ENCODE data around the gene PTPRN2.

PTPRN2 gene

GRCh38 chr7:158325530-158326381, 261.9 kb downstream of the PTPRN2 start:
- Mint-ChIP-seq H3K4me1 (ENCODE audit: low read depth) (no peaks in the 10 kb centered on the region), H3K9me3 (peaks cover 12% of the 10 kb centered on the region), H3K36me3 (ENCODE audit: low read depth) (no peaks in the 10 kb centered on the region), H3K4me3 (no peak overlapping the region), H3K27ac (no peak overlapping the region), H3K27me3 (peaks cover 12% of the 10 kb centered on the region)
- DNase-seq, result no peak

GRCh38 chr7:158324397-158325360, 262.9 kb downstream of the PTPRN2 start:
- no peak overlapping the region for H3K27ac Mint-ChIP-seq
- H3K9me3 Mint-ChIP-seq, result peaks cover 12% of the 10 kb centered on the region
- no peak for DNase-seq
- H3K4me1 Mint-ChIP-seq (ENCODE audit: low read depth), result no peaks in the 10 kb centered on the region
- H3K27me3 Mint-ChIP-seq, result peaks cover 12% of the 10 kb centered on the region
- no peaks in the 10 kb centered on the region for H3K36me3 Mint-ChIP-seq (ENCODE audit: low read depth)
- H3K4me3 Mint-ChIP-seq, result no peak overlapping the region

- Mint-ChIP-seq H3K4me1 (ENCODE audit: low read depth) (no peaks in the 10 kb centered on the region), H3K36me3 (ENCODE audit: low read depth) (no peaks in the 10 kb centered on the region), H3K27me3 (peaks cover 12% of the 10 kb centered on the region), H3K9me3 (peaks cover 12% of the 10 kb centered on the region), H3K27ac (no peak overlapping the region), H3K4me3 (no peak overlapping the region)
- DNase-seq, result no peak
Measured at GRCh38 chr7:158323741-158324396, 263.8 kb downstream of the PTPRN2 start.

- peaks cover 12% of the 10 kb centered on the region for H3K9me3 Mint-ChIP-seq
- H3K36me3 Mint-ChIP-seq (ENCODE audit: low read depth), result no peaks in the 10 kb centered on the region
- H3K4me1 Mint-ChIP-seq (ENCODE audit: low read depth), result no peaks in the 10 kb centered on the region
- no peak overlapping the region for H3K27ac Mint-ChIP-seq
- no peak for DNase-seq
- H3K27me3 Mint-ChIP-seq, result peaks cover 14% of the 10 kb centered on the region
- no peak overlapping the region for H3K4me3 Mint-ChIP-seq
Measured at GRCh38 chr7:158322616-158323530, 264.8 kb downstream of the PTPRN2 start.

- Mint-ChIP-seq H3K4me1 (ENCODE audit: low read depth) (no peaks in the 10 kb centered on the region), H3K36me3 (ENCODE audit: low read depth) (no peaks in the 10 kb centered on the region), H3K27me3 (peaks cover 20% of the 10 kb centered on the region), H3K4me3 (no peak overlapping the region), H3K9me3 (peaks cover 9% of the 10 kb centered on the region), H3K27ac (no peak overlapping the region)
- DNase-seq, result no peak
Measured at GRCh38 chr7:158321936-158322615, 265.5 kb downstream of the PTPRN2 start.

GRCh38 chr7:158321056-158321700, 266.4 kb downstream of the PTPRN2 start:
- Mint-ChIP-seq H3K9me3 (no peaks in the 10 kb centered on the region), H3K27ac (no peak overlapping the region), H3K4me1 (ENCODE audit: low read depth) (no peaks in the 10 kb centered on the region), H3K36me3 (ENCODE audit: low read depth) (no peaks in the 10 kb centered on the region), H3K27me3 (peaks cover 28% of the 10 kb centered on the region), H3K4me3 (no peak overlapping the region)
- no peak for DNase-seq

GRCh38 chr7:158320328-158320727, 267.3 kb downstream of the PTPRN2 start:
- Mint-ChIP-seq H3K27me3 (peaks cover 28% of the 10 kb centered on the region), H3K4me3 (no peak overlapping the region), H3K4me1 (ENCODE audit: low read depth) (no peaks in the 10 kb centered on the region), H3K9me3 (no peaks in the 10 kb centered on the region), H3K27ac (no peak overlapping the region), H3K36me3 (ENCODE audit: low read depth) (no peaks in the 10 kb centered on the region)
- DNase-seq, result no peak

- no peak for DNase-seq
- Mint-ChIP-seq H3K36me3 (ENCODE audit: low read depth) (no peaks in the 10 kb centered on the region), H3K4me1 (ENCODE audit: low read depth) (no peaks in the 10 kb centered on the region), H3K27me3 (peaks cover 28% of the 10 kb centered on the region), H3K9me3 (no peaks in the 10 kb centered on the region), H3K27ac (no peak overlapping the region), H3K4me3 (no peak overlapping the region)
Measured at GRCh38 chr7:158318511-158318913, 269.1 kb downstream of the PTPRN2 start.

GRCh38 chr7:158317238-158318205, 270.1 kb downstream of the PTPRN2 start:
- H3K27ac Mint-ChIP-seq, result no peak overlapping the region
- peaks cover 2% of the 10 kb centered on the region for H3K9me3 Mint-ChIP-seq
- H3K36me3 Mint-ChIP-seq (ENCODE audit: low read depth), result no peaks in the 10 kb centered on the region
- no peak overlapping the region for H3K4me3 Mint-ChIP-seq
- H3K27me3 Mint-ChIP-seq, result peaks cover 26% of the 10 kb centered on the region
- no peaks in the 10 kb centered on the region for H3K4me1 Mint-ChIP-seq (ENCODE audit: low read depth)
- no peak for DNase-seq

GRCh38 chr7:158316466-158317031, 271.1 kb downstream of the PTPRN2 start:
- Mint-ChIP-seq H3K27me3 (peaks cover 20% of the 10 kb centered on the region), H3K9me3 (peaks cover 9% of the 10 kb centered on the region), H3K27ac (no peak overlapping the region), H3K36me3 (ENCODE audit: low read depth) (no peaks in the 10 kb centered on the region), H3K4me3 (no peak overlapping the region), H3K4me1 (ENCODE audit: low read depth) (no peaks in the 10 kb centered on the region)
- no peak for DNase-seq

- Mint-ChIP-seq H3K4me1 (ENCODE audit: low read depth) (no peaks in the 10 kb centered on the region), H3K27ac (no peak overlapping the region), H3K36me3 (ENCODE audit: low read depth) (no peaks in the 10 kb centered on the region), H3K4me3 (no peak overlapping the region), H3K27me3 (peaks cover 16% of the 10 kb centered on the region), H3K9me3 (peaks cover 9% of the 10 kb centered on the region)
- no peak for DNase-seq
Measured at GRCh38 chr7:158315881-158316280, 271.7 kb downstream of the PTPRN2 start.

- no peaks in the 10 kb centered on the region for H3K36me3 Mint-ChIP-seq (ENCODE audit: low read depth)
Measured at GRCh38 chr7:158315326-158315725, 272.3 kb downstream of the PTPRN2 start.

More at GRCh38 chr7:158315326-158315725, 272.3 kb downstream of the PTPRN2 start:
- Mint-ChIP-seq H3K9me3 (peaks cover 9% of the 10 kb centered on the region), H3K27me3 (peaks cover 16% of the 10 kb centered on the region), H3K4me1 (ENCODE audit: low read depth) (no peaks in the 10 kb centered on the region), H3K4me3 (no peak overlapping the region), H3K27ac (no peak overlapping the region)
- DNase-seq, result no peak

Data from activated T-cell treated with anti-CD3 and anti-CD28 coated beads, Interleukin-2, amount 50 U/mL, for 24 hours (primary cell).